Left lung (tissue), 10 donors: ENCODE measurements around the gene TBPL2. TPM values are rescaled to one million over a fixed set of nuclear protein-coding genes. Genes with fewer than 3 reads are reported as not detected.

Source experiments
- ATAC-seq: fragments of 200-7000 bp; cut with Tn5 transposase; one replicate; pipeline ENCODE4 v1.9.1; 2020; ENCODE audit warnings: moderate library complexity
- DNase-seq, 4 donors: peaks; one replicate each; pipeline ENCODE4 v3.0.0-alpha.2; 2013 to 2020
- H3K27ac ChIP-seq, 2 donors: fragments of 200-600 bp; sonication (generic) in 1 of 2; one replicate each; pipeline versions ENCODE4 v1.5.0 to v1.8.0; 2020 to 2021
- H3K27me3 ChIP-seq, 2 donors: fragments of 200-600 bp; sonication (generic) in 1 of 2; one replicate each; pipeline versions ENCODE4 v1.5.0 to v1.8.0; 2020 to 2021
- H3K36me3 ChIP-seq, 2 donors: fragments of 200-600 bp; sonication (generic) in 1 of 2; one replicate each; pipeline versions ENCODE4 v1.5.0 to v1.8.0; 2020 to 2021
- H3K4me1 ChIP-seq, 2 donors: fragments of 200-600 bp; one replicate each; pipeline ENCODE4 v1.8.0; 2021
- H3K4me3 ChIP-seq, 2 donors: fragments of 200-600 bp; sonication (generic) in 1 of 2; one replicate each; pipeline versions ENCODE4 v1.5.0 to v1.8.0; 2020 to 2021; ENCODE audit warnings: mild to moderate bottlenecking in 1 of 2
- H3K9me3 ChIP-seq, 2 donors: fragments of 200-600 bp; sonication (generic) in 1 of 2; one replicate each; pipeline versions ENCODE4 v1.5.0 to v1.8.0; 2020 to 2021
- intact Hi-C, 2 donors: fragments of 100-400 bp; cut with DNase I; formaldehyde crosslinking; loops; one replicate each; pipeline versions ENCODE4 v1.11.2 to v1.14.2; 2022
- polyA plus RNA-seq, 6 donors: library from polyadenylated mRNA; unstranded; fragments of 120-200 nt; gene quantifications; one replicate each; pipeline ENCODE4 v1.2.1, GENCODE V29; 2013; ENCODE audit not compliant: insufficient read length in 6 of 6
- total RNA-seq, 2 donors: library from RNA; stranded (reverse); fragmentation: NEBNext Ultra II Directional; extraction: Animal tissue kit (Norgen Biotek cat#: 25700); gene quantifications; one replicate each; pipeline ENCODE4 v1.2.1, GENCODE V29; 2021
- TF ChIP-seq, protein P1 (sequence below), 2 donors: fragments of 200-600 bp; sonication (generic) in 1 of 2; IDR thresholded peaks; one replicate each; pipeline versions ENCODE4 v1.5.0 to v1.8.0; 2021; ENCODE audit warnings: antibody characterized with exemption in 2 of 2
- donor health status: DM: no; HTN: yes; CAD: no.
- donor health status: DM: no; HTN: no; CAD: no.

The TBPL2 gene
- total and polyA plus RNA-seq, 8 donors, result 0.07 to 0.22 (median 0.14) TPM; not detected in 4

- TF ChIP-seq, protein P1, sequence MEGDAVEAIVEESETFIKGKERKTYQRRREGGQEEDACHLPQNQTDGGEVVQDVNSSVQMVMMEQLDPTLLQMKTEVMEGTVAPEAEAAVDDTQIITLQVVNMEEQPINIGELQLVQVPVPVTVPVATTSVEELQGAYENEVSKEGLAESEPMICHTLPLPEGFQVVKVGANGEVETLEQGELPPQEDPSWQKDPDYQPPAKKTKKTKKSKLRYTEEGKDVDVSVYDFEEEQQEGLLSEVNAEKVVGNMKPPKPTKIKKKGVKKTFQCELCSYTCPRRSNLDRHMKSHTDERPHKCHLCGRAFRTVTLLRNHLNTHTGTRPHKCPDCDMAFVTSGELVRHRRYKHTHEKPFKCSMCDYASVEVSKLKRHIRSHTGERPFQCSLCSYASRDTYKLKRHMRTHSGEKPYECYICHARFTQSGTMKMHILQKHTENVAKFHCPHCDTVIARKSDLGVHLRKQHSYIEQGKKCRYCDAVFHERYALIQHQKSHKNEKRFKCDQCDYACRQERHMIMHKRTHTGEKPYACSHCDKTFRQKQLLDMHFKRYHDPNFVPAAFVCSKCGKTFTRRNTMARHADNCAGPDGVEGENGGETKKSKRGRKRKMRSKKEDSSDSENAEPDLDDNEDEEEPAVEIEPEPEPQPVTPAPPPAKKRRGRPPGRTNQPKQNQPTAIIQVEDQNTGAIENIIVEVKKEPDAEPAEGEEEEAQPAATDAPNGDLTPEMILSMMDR (IDR thresholded peaks at IDR 0.05), result no peak
- no peak for ATAC-seq
- peaks cover 0 to 36% of the 10 kb centered on the region in 2 donors for H3K36me3 ChIP-seq
These were observed 69.4 kb downstream of the TBPL2 start for GRCh38 chr14:55370883-55371455.

DNA sequence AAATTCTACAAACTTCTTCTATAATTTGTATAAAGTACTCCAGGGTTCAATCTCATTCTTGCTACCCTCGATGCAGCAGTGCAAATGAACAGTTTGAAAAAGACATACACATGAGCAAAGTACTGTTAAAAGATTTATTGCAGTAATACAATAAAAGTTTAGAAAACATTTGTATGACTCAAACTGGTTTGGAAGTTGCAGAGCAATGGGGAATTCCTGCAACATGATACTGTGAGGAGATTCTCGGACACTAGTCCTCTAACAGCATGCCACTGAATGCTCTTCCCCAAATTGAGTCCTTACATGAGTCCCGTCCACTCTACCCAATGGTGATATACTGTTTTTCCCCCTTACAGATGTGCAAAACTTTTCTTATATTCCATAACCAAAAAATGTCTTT lies 74.1 kb downstream of the TBPL2 start:
- TF ChIP-seq, protein P1 (IDR thresholded peaks at IDR 0.05), result no peak
- DNase-seq (no peak), ATAC-seq (no peak)
- no peaks in the 10 kb centered on the region for H3K9me3 ChIP-seq
- no peak overlapping the region for H3K4me3 ChIP-seq
- no peaks in the 10 kb centered on the region for H3K4me1 ChIP-seq
- intact Hi-C loops, result no loop called here
- no peak overlapping the region for H3K27ac ChIP-seq
- no peaks in the 10 kb centered on the region for H3K27me3 ChIP-seq
- peaks cover 0 to 36% of the 10 kb centered on the region in 2 donors for H3K36me3 ChIP-seq

More at GRCh38 chr14:55370883-55371455, 69.4 kb downstream of the TBPL2 start:
- Histone ChIP-seq H3K4me1 (no peaks in the 10 kb centered on the region), H3K27ac (no peak overlapping the region), H3K9me3 (no peaks in the 10 kb centered on the region), H3K4me3 (no peak overlapping the region), H3K27me3 (no peaks in the 10 kb centered on the region)
- intact Hi-C loops, result no loop called here
- no peak for DNase-seq

Other genes starting within 250 kb of the TBPL2 start
- gene DLGAP5, start 249.0 kb downstream of the TBPL2 start, total RNA-seq, result 1 to 10 TPM; 1.8 to 8.3 TPM
- 10 to 100 TPM; 18.6 to 57.3 (median 27.8) TPM for gene DLGAP5, start 249.0 kb downstream of the TBPL2 start, polyA plus RNA-seq
- gene FBXO34, start 169.2 kb downstream of the TBPL2 start, total RNA-seq, result 10 to 100 TPM; 24.4 to 24.5 TPM
- 10 to 100 TPM; 32.4 to 43.9 (median 35.3) TPM for gene FBXO34, start 169.2 kb downstream of the TBPL2 start, polyA plus RNA-seq
- 1 to 10 TPM; 7.1 to 9.0 TPM for gene ATG14, start 28.8 kb downstream of the TBPL2 start, total RNA-seq
- 10 to 100 TPM; 21.4 to 25.6 (median 24.2) TPM for gene ATG14, start 28.8 kb downstream of the TBPL2 start, polyA plus RNA-seq
- 100 to 1,000 TPM; 125 to 135 TPM for gene KTN1, start 139.6 kb upstream of the TBPL2 start, total RNA-seq
- 100 to 1,000 TPM; 132 to 171 (median 150) TPM for gene KTN1, start 139.6 kb upstream of the TBPL2 start, polyA plus RNA-seq